NCI-H1436 treated with DMSO at 0.1 percent for 48 hours (cell line): ENCODE data around the gene PAM16.

Source experiments
- DNase-seq: peaks from one replicate; lab custom pipeline; 2025; lab: John Stamatoyannopoulos, UW

The PAM16 gene

DNA sequence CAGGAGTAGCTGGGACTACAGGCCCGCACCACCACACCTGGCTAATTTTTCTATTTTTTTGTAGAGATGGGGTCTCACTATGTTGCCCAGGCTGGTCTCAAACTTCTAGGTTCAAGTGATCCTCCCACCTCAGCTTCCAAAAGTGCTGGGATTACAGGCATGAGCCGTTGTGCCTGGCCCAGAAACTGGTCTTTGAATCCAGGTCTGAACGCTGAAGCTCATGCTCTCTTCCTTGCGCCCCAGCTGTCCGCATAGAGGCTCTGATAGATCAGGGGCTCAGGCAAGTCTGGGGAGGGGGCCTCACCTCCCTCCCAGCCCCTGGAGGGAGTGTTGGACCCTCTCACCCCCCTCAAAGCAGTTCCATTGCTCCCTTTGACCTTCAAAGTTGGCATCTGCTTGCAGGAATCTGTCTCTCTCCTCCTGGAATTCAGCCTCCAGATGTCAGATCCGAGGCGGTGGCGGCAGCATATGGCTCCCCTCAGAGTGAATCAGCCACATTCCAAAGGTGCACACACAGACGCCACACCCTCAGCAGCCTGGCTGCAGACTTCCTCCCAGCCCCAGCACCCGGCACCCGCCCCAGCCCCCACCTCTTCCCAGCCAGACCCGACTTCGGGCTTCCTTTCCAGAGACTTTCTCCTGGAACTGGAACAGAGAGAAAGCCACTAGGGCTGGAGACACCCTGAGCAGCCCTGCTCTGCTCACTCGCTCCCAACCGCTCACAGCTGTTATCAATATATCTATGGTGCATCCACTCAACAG lies 52.2 kb downstream of the PAM16 start:
- no peak for DNase-seq

DNA sequence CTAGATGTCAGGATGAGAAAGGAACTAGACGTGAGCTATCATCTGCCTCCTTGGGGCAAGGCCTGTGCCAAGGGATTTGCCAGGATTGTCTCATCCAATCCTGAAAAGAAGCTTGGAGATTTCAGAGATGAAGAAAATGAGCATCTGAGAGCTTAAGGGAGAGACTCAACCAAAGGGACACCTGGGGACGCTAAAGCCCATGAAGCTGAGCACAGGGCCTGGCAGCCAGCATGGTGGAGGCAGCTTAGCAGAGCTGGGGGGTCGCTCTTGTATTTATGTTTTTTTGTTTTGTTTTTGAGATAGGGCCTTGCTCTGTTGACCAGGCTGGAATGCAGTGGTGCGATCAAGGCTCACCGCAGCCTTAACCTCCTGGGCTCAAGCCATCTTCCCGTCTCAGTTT lies 53.6 kb downstream of the PAM16 start:
- no peak for DNase-seq

DNA sequence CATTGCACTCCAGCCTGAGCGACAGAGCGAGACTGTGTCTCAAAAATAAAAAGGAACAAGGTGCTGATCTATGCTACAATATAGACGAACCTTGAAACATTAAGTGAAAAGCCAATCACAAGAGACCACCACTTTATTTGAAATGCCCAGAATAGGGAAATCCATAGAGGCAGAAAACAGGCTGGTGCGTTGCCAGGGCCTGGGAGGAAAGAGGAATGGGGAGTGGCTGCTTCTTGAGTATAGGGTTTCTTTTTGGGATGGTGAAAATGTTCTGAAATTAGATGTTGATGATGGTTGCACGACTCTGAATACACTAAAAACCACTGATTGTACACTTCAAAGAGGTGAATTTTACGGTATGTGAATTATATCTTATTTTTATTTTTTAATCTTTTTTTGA lies 55.5 kb downstream of the PAM16 start:
- no peak for DNase-seq

DNA sequence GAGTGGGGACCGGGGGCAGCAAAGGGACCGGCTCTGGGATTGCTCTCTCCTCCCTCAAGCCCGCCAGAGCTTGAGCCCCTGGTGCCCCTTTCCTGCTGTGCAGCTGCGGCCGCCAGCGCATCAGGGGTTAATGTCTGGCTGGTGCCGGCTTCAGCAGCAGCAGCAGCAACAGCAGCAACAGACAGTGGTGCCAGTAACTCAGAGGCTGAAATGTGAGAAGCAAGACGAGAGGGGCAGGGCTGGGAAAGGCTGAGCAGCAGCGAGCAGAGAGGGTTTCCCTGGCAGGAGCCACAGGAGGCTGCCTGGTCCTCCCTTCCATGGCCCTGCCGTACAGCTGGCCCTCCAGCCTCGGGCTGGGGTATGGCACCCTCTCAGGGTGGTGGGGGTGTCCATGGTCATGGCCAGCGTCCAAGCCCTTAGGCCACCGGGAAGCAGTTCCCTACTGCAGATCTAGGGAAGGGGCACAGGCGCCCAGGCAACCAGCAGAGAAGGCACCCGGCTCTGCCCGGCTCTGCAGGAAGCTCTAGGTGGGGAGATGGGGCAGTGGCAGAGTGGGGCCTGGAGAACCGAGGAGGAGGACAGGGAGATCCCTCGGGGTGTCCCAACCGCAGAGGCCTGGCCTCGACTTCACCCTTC lies 57.2 kb downstream of the PAM16 start:
- no peak for DNase-seq

DNA sequence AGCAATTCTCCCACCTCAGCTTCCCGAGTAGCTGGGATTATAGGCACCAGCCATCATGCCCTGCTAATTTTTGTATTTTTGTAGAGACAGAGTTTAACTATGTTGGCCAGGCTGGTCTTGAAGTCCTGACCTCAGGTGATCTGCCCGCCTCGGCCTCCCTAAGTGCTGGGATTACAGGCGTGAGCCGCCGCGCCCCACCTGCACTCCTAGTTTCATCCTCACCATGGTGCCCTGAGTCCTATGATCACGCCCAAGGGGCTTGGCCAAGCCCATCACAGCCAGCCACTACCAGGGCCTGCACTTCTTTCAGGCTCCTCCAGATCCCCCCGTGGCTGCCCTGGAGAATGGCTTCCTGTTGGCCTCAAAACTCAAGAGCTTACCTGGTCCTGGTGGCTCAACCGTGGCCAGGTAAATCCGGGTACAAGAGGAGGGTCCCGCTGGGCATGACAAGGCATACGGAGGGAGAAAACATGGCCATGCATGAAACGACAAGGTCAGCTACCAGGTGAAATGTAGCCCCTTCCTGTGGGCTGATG lies 57.9 kb downstream of the PAM16 start:
- DNase-seq: no peak

DNA sequence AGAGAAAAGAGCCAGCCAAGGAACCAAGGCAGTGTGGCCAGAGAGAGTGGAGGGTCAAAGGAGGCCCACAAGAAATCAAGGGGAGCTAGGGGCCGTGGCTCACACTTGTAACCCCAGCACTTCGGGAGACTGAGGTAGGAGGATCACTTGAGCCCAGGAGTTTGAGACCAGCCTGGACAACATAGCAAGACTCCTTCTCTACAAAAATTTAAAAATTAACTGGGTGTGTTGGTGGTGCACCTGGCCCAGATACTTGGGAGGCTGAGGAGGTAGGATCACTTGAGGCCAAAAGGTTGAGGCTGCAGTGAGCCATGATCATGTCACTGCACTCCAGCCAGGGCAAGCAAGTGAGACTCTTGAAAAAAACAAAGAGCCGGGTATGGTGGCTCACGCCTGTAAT lies 59.4 kb downstream of the PAM16 start:
- no peak for DNase-seq
